ENCODE measurements around the gene C11orf54. TPM values are rescaled to one million over a fixed set of nuclear protein-coding genes. Genes with fewer than 3 reads are reported as not detected.

Gene C11orf54
- total and polyA plus RNA-seq, 2 donors (not counting 3 experiments of a cell fraction or from before 2014, with no cell fraction given) = 4.2 to 18.7 TPM

DNA sequence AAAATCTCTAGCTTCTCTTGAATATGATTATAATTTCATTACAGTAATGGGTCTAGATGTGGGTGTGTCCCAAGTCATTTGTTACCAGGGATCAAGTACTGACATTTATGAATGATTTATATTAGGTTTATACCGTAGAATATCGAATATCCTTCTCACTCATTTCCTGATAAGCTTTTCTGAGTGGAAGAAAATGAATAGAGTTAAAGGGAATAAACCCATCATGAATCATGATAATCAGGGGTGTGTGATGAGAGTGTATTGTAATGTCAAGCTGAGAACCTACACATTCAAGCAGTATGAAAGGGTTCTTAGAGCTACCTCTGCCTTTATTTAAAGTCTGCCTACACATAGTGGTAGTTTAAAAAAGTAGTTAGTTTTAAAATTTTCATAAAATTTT is 59.9 kb downstream of the C11orf54 start:
- dilution Hi-C loops (cut with MboI; ENCODE audit: extremely low pct_ligation_motif_present, low sequenced_read_pairs) = no loop called here

More for the DNA sequence above, 59.9 kb downstream of the C11orf54 start:
- Histone ChIP-seq H3K4me1 (ENCODE audit: control insufficient read depth, extremely low read depth, insufficient read depth, low read length) (no peaks in the 10 kb centered on the region), H3K36me3 (ENCODE audit: control insufficient read depth in 2 of 2, extremely low read depth in 1 of 2, insufficient read depth in 2 of 2, low read length in 2 of 2) (peaks cover 20 to 23% of the 10 kb centered on the region in 2 experiments), H3K9me1 (replicated peaks; ENCODE audit: control insufficient read depth, extremely low read depth, insufficient read depth, low read length) (no peaks in the 10 kb centered on the region), H3K27ac (ENCODE audit: insufficient read depth, low read depth, low read length) (no peak overlapping the region), H3K4me3 (replicated peaks in 1 of 3; ENCODE audit: insufficient read depth in 1 of 3, low read depth in 1 of 3, low read length in 3 of 3) (no peak overlapping the region), H3K4me2 (ENCODE audit: insufficient read depth, low read length) (no peak overlapping the region), H3K9me3 (replicated peaks; ENCODE audit: control insufficient read depth, insufficient read depth, low read length) (no peaks in the 10 kb centered on the region), H3K79me2 (ENCODE audit: control insufficient read depth, insufficient read depth, low read length) (peaks cover 7% of the 10 kb centered on the region), H3K9ac (replicated peaks; ENCODE audit: extremely low read depth, insufficient read depth, low read length) (no peak overlapping the region), H4K20me1 (replicated peaks; ENCODE audit: control insufficient read depth, extremely low read depth, insufficient read depth, low read length) (peaks cover 4% of the 10 kb centered on the region), H3K27me3 (ENCODE audit: control insufficient read depth in 2 of 2, insufficient read depth in 2 of 2, low read length in 2 of 2) (no peaks in the 10 kb centered on the region), H2AFZ (ENCODE audit: low read depth, low read length) (no peak overlapping the region)
- no TSS peak for BruUV-seq (replicated peaks)
- TF ChIP-seq EZH2 (IDR thresholded peaks at IDR 0.05; ENCODE audit: borderline replicate concordance, low read depth, low read length, severe bottlenecking) (no peak), FOS (IDR thresholded peaks at IDR 0.05; ENCODE audit: borderline replicate concordance, insufficient read depth, low read length) (no peak), POLR2AphosphoS5 (IDR thresholded peaks at IDR 0.05; ENCODE audit: insufficient read depth, low read depth, low read length) (no peak), JUN (IDR thresholded peaks at IDR 0.05; ENCODE audit: borderline replicate concordance, insufficient read depth, insufficient read length, low read depth) (no peak), MYC (IDR thresholded peaks at IDR 0.05; ENCODE audit: low read depth, low read length) (no peak), POLR2A (IDR thresholded peaks at IDR 0.05; ENCODE audit: low read depth, low read length) (no peak), GATA2 (IDR thresholded peaks at IDR 0.05; ENCODE audit: insufficient read depth, insufficient read length, low read depth, low read length) (no peak)
- TF ChIP-seq, protein P1, sequence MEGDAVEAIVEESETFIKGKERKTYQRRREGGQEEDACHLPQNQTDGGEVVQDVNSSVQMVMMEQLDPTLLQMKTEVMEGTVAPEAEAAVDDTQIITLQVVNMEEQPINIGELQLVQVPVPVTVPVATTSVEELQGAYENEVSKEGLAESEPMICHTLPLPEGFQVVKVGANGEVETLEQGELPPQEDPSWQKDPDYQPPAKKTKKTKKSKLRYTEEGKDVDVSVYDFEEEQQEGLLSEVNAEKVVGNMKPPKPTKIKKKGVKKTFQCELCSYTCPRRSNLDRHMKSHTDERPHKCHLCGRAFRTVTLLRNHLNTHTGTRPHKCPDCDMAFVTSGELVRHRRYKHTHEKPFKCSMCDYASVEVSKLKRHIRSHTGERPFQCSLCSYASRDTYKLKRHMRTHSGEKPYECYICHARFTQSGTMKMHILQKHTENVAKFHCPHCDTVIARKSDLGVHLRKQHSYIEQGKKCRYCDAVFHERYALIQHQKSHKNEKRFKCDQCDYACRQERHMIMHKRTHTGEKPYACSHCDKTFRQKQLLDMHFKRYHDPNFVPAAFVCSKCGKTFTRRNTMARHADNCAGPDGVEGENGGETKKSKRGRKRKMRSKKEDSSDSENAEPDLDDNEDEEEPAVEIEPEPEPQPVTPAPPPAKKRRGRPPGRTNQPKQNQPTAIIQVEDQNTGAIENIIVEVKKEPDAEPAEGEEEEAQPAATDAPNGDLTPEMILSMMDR (IDR thresholded peaks at IDR 0.05; ENCODE audit: extremely low read depth in 1 of 2, insufficient read depth in 1 of 2, low read depth in 1 of 2, low read length in 2 of 2) = no peak
- TF ChIP-seq, protein P2, sequence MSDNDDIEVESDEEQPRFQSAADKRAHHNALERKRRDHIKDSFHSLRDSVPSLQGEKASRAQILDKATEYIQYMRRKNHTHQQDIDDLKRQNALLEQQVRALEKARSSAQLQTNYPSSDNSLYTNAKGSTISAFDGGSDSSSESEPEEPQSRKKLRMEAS (IDR thresholded peaks at IDR 0.05; ENCODE audit: insufficient read depth, insufficient read length) = no peak
- intact Hi-C loops (cut with micrococcal nuclease) = no loop called here
- ChIA-PET CTCF (interaction anchor here (0.9 kb wide), 1 partner anchor 9 kb away, joined by 3 read pairs; no protein-coding TSS in a partner anchor), POLR2A (interaction anchor here (1.2 kb wide), 1 partner anchor 17 kb away, joined by 6 read pairs; the partner anchor contains the start of gene MED17)
- FAIRE-seq (no peak), DNase-seq (ENCODE audit: low read depth, low spot score) (no peak)
